GM11168 (cell line): ENCODE results near the gene PTX4.
"Not testable (repeated sequence)": the region's sequence is repeated elsewhere in the genome, so short reads cannot be mapped to it uniquely, and the experiment has no call there.

Source experiments
- in situ Hi-C: fragments of 300-500 bp; cut with MboI; formaldehyde crosslinking; loops from one replicate; pipeline ENCODE4 v1.12.0; 2022; ENCODE audit warnings: low sequenced_read_pairs; ENCODE audit not compliant: unreplicated experiment

Gene PTX4

GRCh38 chr16:1486551-1487390, 2.0 kb downstream of the PTX4 start:
- in situ Hi-C loops = no loop called here

GRCh38 chr16:1485847-1486496, 2.8 kb downstream of the PTX4 start:
- in situ Hi-C loops = no loop called here

GRCh38 chr16:1481906-1482835, 6.6 kb downstream of the PTX4 start:
- in situ Hi-C loops = no loop called here

- in situ Hi-C loops = not testable (repeated sequence)
These were observed 9.8 kb downstream of the PTX4 start for GRCh38 chr16:1478937-1479336.

- in situ Hi-C loops = no loop called here
These were observed 11.7 kb downstream of the PTX4 start for GRCh38 chr16:1477033-1477432.

GRCh38 chr16:1475552-1476114, 13.1 kb downstream of the PTX4 start:
- in situ Hi-C loops = no loop called here

GRCh38 chr16:1474796-1475551, 13.8 kb downstream of the PTX4 start, which contains the start of gene CLCN7:
TSS of gene CLCN7 (minus strand) at chr16:1475028. CDS start at chr16:1474974, 54 bp downstream.
- in situ Hi-C loops = no loop called here

GRCh38 chr16:1474082-1474795, 14.5 kb downstream of the PTX4 start:
- in situ Hi-C loops = no loop called here

- in situ Hi-C loops = no loop called here
These were observed 15.8 kb downstream of the PTX4 start for GRCh38 chr16:1472974-1473373.

- in situ Hi-C loops = no loop called here
These were observed 17.1 kb downstream of the PTX4 start for GRCh38 chr16:1471569-1472194.

- in situ Hi-C loops = no loop called here
These were observed 18.1 kb downstream of the PTX4 start for GRCh38 chr16:1470481-1471251.

- in situ Hi-C loops = no loop called here
These were observed 19.0 kb downstream of the PTX4 start for GRCh38 chr16:1469693-1470201.

GRCh38 chr16:1469141-1469540, 19.6 kb downstream of the PTX4 start:
- in situ Hi-C loops = not testable (repeated sequence)

- in situ Hi-C loops = no loop called here
These were observed 20.3 kb downstream of the PTX4 start for GRCh38 chr16:1468426-1468810.

GRCh38 chr16:1466968-1467521, 21.7 kb downstream of the PTX4 start:
- in situ Hi-C loops = no loop called here

- in situ Hi-C loops = no loop called here
These were observed 22.7 kb downstream of the PTX4 start for GRCh38 chr16:1466054-1466453.

- in situ Hi-C loops = no loop called here
These were observed 23.2 kb downstream of the PTX4 start for GRCh38 chr16:1465567-1465915.
